Lung (tissue), 12 donors: ENCODE data around the gene OTUB2. TPM values are rescaled to one million over a fixed set of nuclear protein-coding genes. Genes with fewer than 3 reads are reported as not detected.

Experiments used
- ATAC-seq: fragments of 200-7000 bp; cut with Tn5 transposase; one replicate; pipeline ENCODE4 v1.9.1; 2020; ENCODE audit warnings: moderate number of reproducible peaks; ENCODE audit not compliant: insufficient read depth, low FRiP score
- DNase-seq, 3 donors: peaks; one replicate each; pipeline ENCODE4 v3.0.0-alpha.2; 2013 to 2017
- H3K27ac ChIP-seq, 2 donors: one replicate each; pipeline ENCODE4 v1.5.1; 2013; ENCODE audit warnings: mild to moderate bottlenecking in 2 of 2, moderate library complexity in 2 of 2, control low read depth in 1 of 2, inconsistent platforms in 1 of 2, low read depth in 1 of 2, low read length in 1 of 2
- H3K27me3 ChIP-seq, 3 donors: one replicate each; pipeline ENCODE4 v1.5.1; 2013; ENCODE audit warnings: low read length in 2 of 3; ENCODE audit not compliant: control insufficient read depth in 3 of 3, insufficient read depth in 3 of 3
- H3K36me3 ChIP-seq, 4 donors: one replicate each; pipeline ENCODE4 v1.5.1; 2013; ENCODE audit warnings: low read length in 4 of 4, mild to moderate bottlenecking in 1 of 4, moderate library complexity in 1 of 4; ENCODE audit not compliant: control insufficient read depth in 4 of 4, insufficient read depth in 4 of 4
- H3K4me1 ChIP-seq, 5 donors: one replicate each; pipeline ENCODE4 v1.5.1; 2013; ENCODE audit warnings: low read length in 5 of 5, mild to moderate bottlenecking in 2 of 5, moderate library complexity in 1 of 5; ENCODE audit not compliant: control insufficient read depth in 5 of 5, insufficient read depth in 5 of 5
- H3K4me3 ChIP-seq: one replicate; pipeline ENCODE4 v1.5.1; 2013; ENCODE audit warnings: mild to moderate bottlenecking, control low read depth, moderate library complexity
- H3K9ac ChIP-seq, 2 donors: one replicate each; pipeline ENCODE4 v1.5.1; 2013; ENCODE audit warnings: low read length in 2 of 2, control low read depth in 1 of 2; ENCODE audit not compliant: insufficient read depth in 1 of 2
- H3K9me3 ChIP-seq, 4 donors: one replicate each; pipeline ENCODE4 v1.5.1; 2013; ENCODE audit warnings: low read length in 3 of 4, mild to moderate bottlenecking in 1 of 4, moderate library complexity in 1 of 4; ENCODE audit not compliant: control insufficient read depth in 4 of 4, insufficient read depth in 3 of 4
- WGBS, 2 donors: extraction: QIAGEN DNeasy Blood & Tissue Kit; methylation state at CpG; one replicate each; pipeline ENCODE4 v1.1.7; 2013; 5-methylcytosine and 5-hydroxymethylcytosine counted together
- polyA plus RNA-seq, 2 donors: library from polyadenylated mRNA; stranded (reverse); fragments of 200-250 nt; gene quantifications; one replicate each; pipeline ENCODE4 v1.2.1, GENCODE V29; 2013
- total RNA-seq, 2 donors: library from RNA; depleted of rRNA in 1 of 2; stranded (reverse); fragments of >200 nt in 1 of 2; gene quantifications; one replicate each; pipeline ENCODE4 v1.2.1, GENCODE V29; 2014 to 2021
- TF ChIP-seq, protein P1 (sequence below): IDR thresholded peaks from 2 replicates; pipeline ENCODE4 v1.5.1; 2012; ENCODE audit warnings: mild to moderate bottlenecking; ENCODE audit errors: control extremely low read depth, extremely low read depth
- donor health status: control.
- donor health status: control.
- donor health status: Bipolar disorder and iron deficiency.
- donor health status: healthy.
- donor health status: DM: yes; HTN: yes; CAD: no.

The OTUB2 gene
- total and polyA plus RNA-seq, 4 donors, result 0.31 to 2.2 (median 1.6) TPM

DNA sequence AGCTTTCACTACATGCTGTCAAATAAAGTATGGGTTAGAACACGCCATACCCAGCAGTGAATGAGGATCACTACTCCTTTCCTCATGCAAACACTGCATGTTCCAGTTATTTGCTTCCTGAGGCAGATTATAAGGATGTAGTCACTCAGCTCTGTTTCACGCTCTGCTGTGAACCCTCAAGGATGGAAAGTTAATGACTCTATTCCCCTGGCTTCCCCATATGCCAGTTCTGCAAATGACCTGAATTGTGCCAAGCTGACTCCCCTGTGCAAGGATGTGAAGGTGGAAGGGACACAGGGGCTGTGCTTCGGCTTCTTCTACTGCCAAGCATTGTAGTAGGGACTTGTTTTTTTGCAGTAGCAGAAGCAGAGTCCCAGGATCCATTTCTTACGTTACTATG lies 61.8 kb downstream of the OTUB2 start:
- no peaks in the 10 kb centered on the region for H3K27me3 ChIP-seq
- TF ChIP-seq, protein P1, sequence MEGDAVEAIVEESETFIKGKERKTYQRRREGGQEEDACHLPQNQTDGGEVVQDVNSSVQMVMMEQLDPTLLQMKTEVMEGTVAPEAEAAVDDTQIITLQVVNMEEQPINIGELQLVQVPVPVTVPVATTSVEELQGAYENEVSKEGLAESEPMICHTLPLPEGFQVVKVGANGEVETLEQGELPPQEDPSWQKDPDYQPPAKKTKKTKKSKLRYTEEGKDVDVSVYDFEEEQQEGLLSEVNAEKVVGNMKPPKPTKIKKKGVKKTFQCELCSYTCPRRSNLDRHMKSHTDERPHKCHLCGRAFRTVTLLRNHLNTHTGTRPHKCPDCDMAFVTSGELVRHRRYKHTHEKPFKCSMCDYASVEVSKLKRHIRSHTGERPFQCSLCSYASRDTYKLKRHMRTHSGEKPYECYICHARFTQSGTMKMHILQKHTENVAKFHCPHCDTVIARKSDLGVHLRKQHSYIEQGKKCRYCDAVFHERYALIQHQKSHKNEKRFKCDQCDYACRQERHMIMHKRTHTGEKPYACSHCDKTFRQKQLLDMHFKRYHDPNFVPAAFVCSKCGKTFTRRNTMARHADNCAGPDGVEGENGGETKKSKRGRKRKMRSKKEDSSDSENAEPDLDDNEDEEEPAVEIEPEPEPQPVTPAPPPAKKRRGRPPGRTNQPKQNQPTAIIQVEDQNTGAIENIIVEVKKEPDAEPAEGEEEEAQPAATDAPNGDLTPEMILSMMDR, result no peak
- no peaks in the 10 kb centered on the region for H3K36me3 ChIP-seq
- H3K4me3 ChIP-seq, result no peak overlapping the region
- no peak overlapping the region for H3K9ac ChIP-seq
- WGBS, 2 donors, result 69 to 97% methylated on average over 4 of the region's 4 CpGs
- ATAC-seq, result no peak
- no peak for DNase-seq
- no peaks in the 10 kb centered on the region for H3K9me3 ChIP-seq
- H3K27ac ChIP-seq, result no peak overlapping the region
- H3K4me1 ChIP-seq, result no peaks in the 10 kb centered on the region

DNA sequence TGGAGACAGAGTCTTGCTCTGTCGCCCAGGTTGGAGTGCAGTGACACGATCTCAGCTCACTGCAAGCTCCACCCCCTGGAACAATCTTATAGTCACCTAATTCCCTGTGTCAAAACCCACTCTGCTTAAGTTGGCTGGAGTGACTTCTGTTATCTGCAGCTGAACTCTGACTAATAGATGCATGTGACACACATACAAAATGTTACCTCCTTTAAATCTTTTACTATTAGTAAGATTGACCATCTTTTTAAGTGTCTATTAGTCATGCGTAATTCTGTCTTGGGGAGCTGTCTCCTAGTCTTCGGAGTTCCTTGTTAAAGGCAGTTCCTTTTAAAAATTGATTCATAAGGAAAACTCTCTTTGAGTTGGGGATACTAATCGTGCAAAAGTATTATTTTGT lies 62.4 kb downstream of the OTUB2 start:
- DNase-seq, result no peak
- Histone ChIP-seq H3K4me1 (no peaks in the 10 kb centered on the region), H3K9me3 (no peaks in the 10 kb centered on the region), H3K9ac (no peak overlapping the region), H3K27me3 (no peaks in the 10 kb centered on the region), H3K27ac (no peak overlapping the region), H3K4me3 (no peak overlapping the region), H3K36me3 (no peaks in the 10 kb centered on the region)
- ATAC-seq, result no peak
- WGBS, 2 donors, result 90 to 98% methylated on average over 5 of the region's 5 CpGs
- TF ChIP-seq, protein P1, result no peak

GRCh38 chr14:94089479-94089878 lies 63.3 kb downstream of the OTUB2 start:
- Histone ChIP-seq H3K4me1 (no peaks in the 10 kb centered on the region), H3K27me3 (no peaks in the 10 kb centered on the region), H3K36me3 (no peaks in the 10 kb centered on the region), H3K27ac (no peak overlapping the region), H3K4me3 (no peak overlapping the region), H3K9me3 (no peaks in the 10 kb centered on the region), H3K9ac (no peak overlapping the region)
- no peak for ATAC-seq
- TF ChIP-seq, protein P1, result no peak
- 96 to 97% methylated on average over 4 of the region's 4 CpGs for WGBS, 2 donors
- DNase-seq, result no peak

- Histone ChIP-seq H3K4me1 (no peaks in the 10 kb centered on the region), H3K36me3 (peaks cover 0 to 3% (median under 1%) of the 10 kb centered on the region in 4 donors), H3K27me3 (no peaks in the 10 kb centered on the region), H3K4me3 (no peak overlapping the region), H3K9ac (no peak overlapping the region), H3K9me3 (no peaks in the 10 kb centered on the region), H3K27ac (no peak overlapping the region)
- WGBS, 2 donors, result 98 to 100% methylated on average over 2 of the region's 2 CpGs
- no peak for ATAC-seq
- TF ChIP-seq, protein P1, result no peak
- DNase-seq, result no peak
Observed at GRCh38 chr14:94093418-94093817, 67.3 kb downstream of the OTUB2 start.
